Measurements from ENCODE around the gene PFKFB3.

DNA sequence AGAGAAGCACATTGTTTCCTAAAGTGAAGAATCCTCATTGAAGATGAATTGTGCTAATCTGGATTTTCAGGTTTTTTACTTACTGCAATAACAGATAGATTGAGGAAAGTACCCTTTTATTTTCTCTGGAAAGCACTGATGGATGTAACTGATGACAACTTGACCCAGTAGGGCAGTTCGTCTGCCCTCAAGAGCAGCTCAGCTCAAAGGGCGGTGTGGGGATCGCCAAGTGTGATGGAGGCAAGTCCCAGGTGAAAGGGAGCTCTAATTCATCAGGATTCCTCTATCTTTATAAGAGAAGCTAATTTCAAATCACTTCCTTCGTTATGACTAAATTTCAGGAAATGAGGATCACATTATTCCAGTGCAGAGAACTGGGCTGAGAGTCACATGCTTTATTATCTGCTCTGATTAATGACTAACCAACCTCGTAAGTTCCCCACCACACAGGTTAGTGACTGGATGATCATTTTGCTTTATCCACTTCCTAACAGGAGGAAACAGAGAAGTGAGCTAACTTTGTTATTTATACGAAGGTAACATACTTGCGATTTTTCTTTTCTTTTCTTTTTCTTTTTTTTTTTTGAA lies 98.8 kb downstream of the PFKFB3 start:
- TF ChIP-seq, protein P1, sequence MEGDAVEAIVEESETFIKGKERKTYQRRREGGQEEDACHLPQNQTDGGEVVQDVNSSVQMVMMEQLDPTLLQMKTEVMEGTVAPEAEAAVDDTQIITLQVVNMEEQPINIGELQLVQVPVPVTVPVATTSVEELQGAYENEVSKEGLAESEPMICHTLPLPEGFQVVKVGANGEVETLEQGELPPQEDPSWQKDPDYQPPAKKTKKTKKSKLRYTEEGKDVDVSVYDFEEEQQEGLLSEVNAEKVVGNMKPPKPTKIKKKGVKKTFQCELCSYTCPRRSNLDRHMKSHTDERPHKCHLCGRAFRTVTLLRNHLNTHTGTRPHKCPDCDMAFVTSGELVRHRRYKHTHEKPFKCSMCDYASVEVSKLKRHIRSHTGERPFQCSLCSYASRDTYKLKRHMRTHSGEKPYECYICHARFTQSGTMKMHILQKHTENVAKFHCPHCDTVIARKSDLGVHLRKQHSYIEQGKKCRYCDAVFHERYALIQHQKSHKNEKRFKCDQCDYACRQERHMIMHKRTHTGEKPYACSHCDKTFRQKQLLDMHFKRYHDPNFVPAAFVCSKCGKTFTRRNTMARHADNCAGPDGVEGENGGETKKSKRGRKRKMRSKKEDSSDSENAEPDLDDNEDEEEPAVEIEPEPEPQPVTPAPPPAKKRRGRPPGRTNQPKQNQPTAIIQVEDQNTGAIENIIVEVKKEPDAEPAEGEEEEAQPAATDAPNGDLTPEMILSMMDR (IDR thresholded peaks at IDR 0.05; ENCODE audit: insufficient read depth, low read depth, low read length): no peak
- TF ChIP-seq EZH2 (IDR thresholded peaks at IDR 0.05; ENCODE audit: insufficient read depth, low read length): no peak

Data from astrocyte (in vitro differentiated cells and primary cell).